HG02588 (cell line): Measurements from ENCODE around the gene CREB1.

Experiments
- ATAC-seq: cut with Tn5 transposase; IDR thresholded peaks from one replicate; pipeline ENCODE4 v1.9.1; 2021; ENCODE audit warnings: mild to moderate bottlenecking, moderate library complexity; ENCODE audit not compliant: unreplicated experiment

The CREB1 gene

GRCh38 chr2:207503234-207503633 lies 26.5 kb upstream of the CREB1 start:
- peak; percentile 77 for ATAC-seq

- no peak for ATAC-seq
Measured at GRCh38 chr2:207504513-207505170, 25.1 kb upstream of the CREB1 start.

GRCh38 chr2:207505171-207505570 lies 24.6 kb upstream of the CREB1 start:
- no peak for ATAC-seq

- no peak for ATAC-seq
Measured at GRCh38 chr2:207505728-207506127, 24.0 kb upstream of the CREB1 start.

- no peak for ATAC-seq
Measured at GRCh38 chr2:207506426-207506825, 23.3 kb upstream of the CREB1 start.

- ATAC-seq, result no peak
Measured at GRCh38 chr2:207510148-207510547, 19.6 kb upstream of the CREB1 start.

- ATAC-seq, result no peak
Measured at GRCh38 chr2:207511851-207512250, 17.9 kb upstream of the CREB1 start.

GRCh38 chr2:207512356-207512755 lies 17.4 kb upstream of the CREB1 start:
- no peak for ATAC-seq

GRCh38 chr2:207513551-207514257 lies 16.1 kb upstream of the CREB1 start:
- ATAC-seq, result no peak

GRCh38 chr2:207514451-207514850 lies 15.3 kb upstream of the CREB1 start:
- ATAC-seq, result no peak

GRCh38 chr2:207515671-207516070 lies 14.1 kb upstream of the CREB1 start:
- ATAC-seq, result no peak

GRCh38 chr2:207516206-207516605 lies 13.6 kb upstream of the CREB1 start:
- no peak for ATAC-seq

- no peak for ATAC-seq
Measured at GRCh38 chr2:207523005-207523404, 6.8 kb upstream of the CREB1 start.

GRCh38 chr2:207525296-207525695 lies 4.5 kb upstream of the CREB1 start:
- ATAC-seq, result no peak

GRCh38 chr2:207528980-207529329 lies 807 bp upstream of the CREB1 start:
- ATAC-seq, result peak; percentile 13

GRCh38 chr2:207530160-207531031 lies 634 bp downstream of the CREB1 start:
- ATAC-seq, result peak; percentile 6

GRCh38 chr2:207531032-207531952 lies 1.5 kb downstream of the CREB1 start:
- no peak for ATAC-seq

- ATAC-seq, result no peak
Measured at GRCh38 chr2:207532676-207533075, 2.9 kb downstream of the CREB1 start.

- no peak for ATAC-seq
Measured at GRCh38 chr2:207533461-207534008, 3.8 kb downstream of the CREB1 start.

- no peak for ATAC-seq
Measured at GRCh38 chr2:207534417-207534816, 4.7 kb downstream of the CREB1 start.
